Right ventricle myocardium superior (tissue), 1 donor: ENCODE data around the gene DHRS3. TPM values are rescaled to one million over a fixed set of nuclear protein-coding genes. Genes with fewer than 3 reads are reported as not detected.
"Not testable (repeated sequence)": the region's sequence is repeated elsewhere in the genome, so short reads cannot be mapped to it uniquely, and the experiment has no call there.

Experiments used
- ATAC-seq: fragments of 200-7000 bp; cut with Tn5 transposase; one replicate; pipeline ENCODE4 v1.9.1; 2020; ENCODE audit warnings: mild to moderate bottlenecking; ENCODE audit not compliant: poor library complexity
- DNase-seq: peaks from one replicate; pipeline ENCODE4 v3.0.0-alpha.2; 2020
- intact Hi-C: fragments of 100-400 bp; cut with DNase I; formaldehyde crosslinking; loops from one replicate; pipeline ENCODE4 v1.11.2; 2022
- total RNA-seq: library from RNA; stranded (reverse); fragmentation: NEBNext Ultra II Directional; extraction: Animal tissue kit (Norgen Biotek cat#: 25700); gene quantifications from one replicate; pipeline ENCODE4 v1.2.1, GENCODE V29; 2021
- donor health status: DM: no; HTN: yes; CAD: no; lungs with severe emphysema.

DHRS3 gene
- total RNA-seq, 1 donor from 2014 or later: 84.7 TPM

DNA sequence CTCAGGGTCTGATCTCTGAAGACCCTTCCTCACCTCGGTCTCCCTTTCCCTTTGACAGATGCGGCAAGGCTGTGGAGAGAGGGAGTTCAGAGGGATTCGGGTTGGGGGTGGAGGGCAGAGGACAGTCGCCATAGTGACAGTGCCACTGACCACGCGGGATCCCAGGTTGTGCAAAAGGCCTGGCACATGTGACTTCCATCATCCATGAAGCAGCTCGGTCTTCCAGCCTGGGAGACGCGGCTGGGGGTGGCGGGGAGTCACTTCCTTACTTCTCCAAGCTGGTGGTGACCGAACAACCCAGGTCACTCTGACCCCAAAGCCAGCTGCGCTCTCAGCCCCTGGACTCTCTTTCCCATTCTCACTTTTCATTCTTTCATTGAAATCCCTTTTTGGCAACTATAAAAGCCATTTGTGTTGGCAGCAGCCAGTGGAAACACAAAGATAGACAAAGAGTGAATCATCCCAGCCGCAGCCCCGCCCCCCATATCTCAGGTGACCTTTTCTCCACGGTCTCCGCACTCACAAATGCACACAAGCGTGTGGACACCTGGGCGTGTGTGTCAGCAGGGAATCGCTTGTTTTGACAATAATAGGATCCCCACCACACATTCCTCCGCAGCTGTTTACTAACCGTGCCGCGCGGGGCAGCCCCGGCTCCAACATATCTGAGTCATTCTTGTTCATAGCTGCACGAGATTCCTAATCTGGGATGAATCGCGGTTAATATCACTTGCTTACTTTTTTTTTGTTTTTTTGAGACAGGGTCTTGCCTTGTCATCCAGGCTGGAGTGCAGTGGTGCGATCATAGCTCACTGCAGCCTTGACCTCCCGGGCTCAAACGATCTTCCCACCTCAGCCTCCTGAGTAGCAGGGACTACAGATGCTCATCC is 68.3 kb downstream of the DHRS3 start:
- ATAC-seq (peak; percentile 13), DNase-seq (peak; percentile 80)
- intact Hi-C loops: no loop called here

DNA sequence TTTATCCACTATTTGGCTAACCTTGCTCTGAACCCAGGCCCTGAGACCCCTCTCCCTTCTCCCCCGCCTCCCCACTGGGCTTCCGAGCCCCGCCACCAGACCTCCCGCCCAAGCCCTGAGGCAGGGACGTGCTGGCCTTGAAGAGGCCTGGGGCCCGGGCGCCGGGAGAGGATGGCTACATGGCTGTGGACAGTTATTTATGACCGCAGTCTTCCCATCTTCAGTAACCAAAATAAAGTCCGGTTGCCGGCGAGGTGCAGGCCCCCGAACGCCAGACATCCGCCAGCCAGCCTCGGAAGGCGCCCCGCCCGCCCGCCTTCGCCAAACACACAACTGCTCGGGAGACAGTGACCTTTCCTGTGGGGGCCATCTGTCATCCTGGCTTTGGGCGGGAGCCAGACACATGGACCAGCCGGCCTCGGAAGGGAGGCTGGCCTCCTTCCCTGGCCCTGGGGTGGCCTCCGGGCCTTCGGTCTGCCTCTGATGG is 69.0 kb downstream of the DHRS3 start:
- peak; percentile 67 for DNase-seq
- ATAC-seq: peak; percentile 4
- intact Hi-C loops: no loop called here

DNA sequence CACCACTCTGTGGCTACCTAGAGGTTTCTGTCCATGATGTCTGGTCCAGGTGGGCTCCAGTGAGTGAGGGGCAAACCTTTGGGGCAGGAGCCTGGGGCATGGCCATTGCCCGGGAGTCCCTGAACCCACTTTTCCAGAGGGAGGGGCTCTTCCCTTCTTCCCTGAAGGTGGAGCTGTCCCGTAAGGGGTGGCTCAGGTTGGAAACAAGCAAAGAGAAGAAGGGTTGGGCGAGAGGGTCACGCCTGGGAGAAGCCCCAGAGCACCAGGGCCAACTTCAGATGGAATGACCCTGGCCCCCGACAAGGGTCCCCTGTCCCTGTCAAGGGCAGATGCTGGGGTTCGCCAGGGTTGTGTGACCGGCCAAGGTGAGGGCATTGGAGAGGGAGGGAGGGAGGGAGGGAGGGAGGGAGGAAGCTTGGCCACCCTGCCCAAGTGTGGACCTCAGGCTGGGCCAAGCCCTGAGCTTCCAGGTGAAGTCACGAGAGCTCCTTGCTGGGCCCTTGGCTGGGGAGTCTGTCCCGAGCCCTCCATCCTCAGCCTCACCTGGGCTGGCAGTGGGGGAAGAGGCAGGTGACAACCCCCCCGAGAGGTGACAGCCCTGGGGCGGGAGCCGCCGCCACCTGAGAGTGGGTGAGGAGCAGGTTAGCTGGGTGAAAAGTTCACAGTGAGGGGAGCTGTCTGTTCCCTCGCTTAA is 69.6 kb downstream of the DHRS3 start:
- no peak for DNase-seq
- intact Hi-C loops: no loop called here

DNA sequence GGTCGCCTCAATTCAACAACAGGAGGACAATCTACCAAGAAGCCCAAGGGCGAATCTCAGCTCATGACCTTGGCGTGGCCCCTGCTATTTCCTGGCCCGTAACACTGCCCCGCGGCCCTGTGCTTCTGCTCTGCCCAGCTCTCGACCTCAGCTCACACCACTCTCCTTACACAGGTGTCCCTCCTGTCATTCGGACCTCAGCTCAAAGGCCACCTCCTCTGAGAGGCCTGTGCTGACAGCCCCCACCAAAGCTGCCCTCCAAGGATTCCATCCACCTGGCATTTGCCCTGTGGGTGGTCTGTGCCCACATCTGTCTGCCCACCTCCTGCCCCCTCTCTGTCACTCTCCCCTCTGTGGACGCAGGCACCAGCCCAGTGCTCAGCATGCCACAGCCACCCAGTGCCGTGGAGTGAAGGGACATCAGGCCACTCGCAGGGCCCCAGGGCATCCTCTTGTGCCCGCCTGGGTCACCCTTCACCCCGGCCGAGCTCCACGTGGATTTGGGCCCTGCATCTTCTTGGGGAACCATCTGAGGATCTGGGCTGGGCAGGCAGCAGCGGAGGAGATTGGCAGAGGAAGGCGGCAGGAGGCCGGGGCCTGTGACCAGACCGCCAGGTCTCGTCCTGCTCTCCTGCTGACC is 70.3 kb downstream of the DHRS3 start:
- ATAC-seq (peak; percentile 3), DNase-seq (no peak)
- intact Hi-C loops: no loop called here

More for the DNA sequence above, 69.6 kb downstream of the DHRS3 start:
- no peak for ATAC-seq

DNA sequence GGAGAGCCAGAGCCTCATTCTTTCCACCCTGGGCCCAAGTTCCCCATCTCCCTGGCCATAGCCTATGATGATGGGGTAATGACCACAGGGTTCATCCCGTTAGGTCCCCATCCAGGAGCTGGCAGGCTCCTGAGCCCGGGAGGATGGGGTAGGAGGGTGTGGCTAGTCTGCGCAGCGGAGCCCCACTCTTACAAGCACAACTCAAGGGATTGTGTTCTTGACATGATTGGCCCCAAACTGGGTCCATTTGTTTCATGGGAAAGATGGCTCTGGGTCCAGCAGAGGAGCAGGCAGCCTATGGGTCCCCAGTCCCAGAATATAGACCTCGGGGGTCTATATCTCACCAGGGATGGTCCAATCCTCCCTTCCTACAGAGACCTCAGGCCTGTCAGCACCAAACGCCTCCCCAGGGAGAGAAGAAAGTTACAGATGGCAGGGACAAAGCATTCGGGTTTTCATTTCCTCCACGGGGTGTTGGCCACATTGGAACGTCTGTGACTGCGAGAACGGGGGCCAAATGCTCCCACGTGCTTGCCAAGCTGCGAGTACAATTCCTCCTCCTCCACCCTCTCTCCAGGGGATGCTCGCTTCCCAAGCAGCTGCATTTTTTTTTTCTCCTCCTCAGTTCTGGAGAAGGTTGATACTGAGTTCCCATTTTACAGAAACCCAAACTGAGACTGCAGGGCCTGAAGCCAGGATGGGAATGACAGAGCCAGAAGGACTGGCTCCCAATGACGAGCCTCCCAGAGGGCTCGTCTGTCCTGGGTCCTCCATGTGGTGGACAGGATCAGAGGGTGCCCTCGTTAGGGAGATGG is 71.0 kb downstream of the DHRS3 start:
- intact Hi-C loops: no loop called here
- ATAC-seq: peak; percentile 73
- DNase-seq: peak; percentile 90

DNA sequence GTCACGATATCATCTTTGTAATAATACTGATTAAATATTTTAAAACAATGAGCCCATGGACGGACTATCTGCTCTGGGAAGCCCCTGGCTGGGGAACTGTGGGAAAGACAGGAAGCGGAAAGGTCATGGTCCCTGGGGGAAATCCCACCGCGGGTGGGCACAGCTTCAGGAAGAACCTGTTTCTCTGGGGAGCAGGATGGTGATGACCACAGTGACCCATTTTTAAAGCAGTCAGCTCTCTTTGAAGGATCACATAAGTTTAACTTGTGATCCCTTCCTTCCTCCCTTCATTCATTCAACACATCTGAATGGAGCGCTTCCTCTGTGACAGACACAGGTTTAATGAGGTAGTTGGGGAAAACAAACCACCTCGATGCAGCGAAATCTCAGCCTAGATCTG is 73.0 kb downstream of the DHRS3 start:
- no peak for ATAC-seq
- no peak for DNase-seq
- intact Hi-C loops: no loop called here

DNA sequence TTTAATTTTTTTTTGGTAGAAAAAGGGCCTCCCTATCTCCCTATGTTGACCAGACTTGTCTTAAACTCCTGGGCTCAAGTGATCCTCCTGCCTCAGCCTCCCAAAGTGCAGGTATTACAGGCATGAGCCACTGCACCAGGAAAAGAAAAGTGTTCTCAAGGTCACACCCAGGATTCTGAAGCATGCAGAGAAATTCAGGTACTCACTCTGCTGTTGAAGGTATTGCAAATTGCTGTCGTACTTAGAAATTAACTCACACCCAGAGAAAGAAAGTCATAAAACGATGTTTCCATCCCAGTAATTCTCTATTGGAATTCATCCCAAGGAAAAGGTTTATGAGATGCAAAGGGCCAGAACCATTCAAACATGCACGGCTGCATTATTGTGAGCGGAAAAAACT is 73.7 kb downstream of the DHRS3 start:
- no peak for DNase-seq
- no peak for ATAC-seq
- intact Hi-C loops: no loop called here

DNA sequence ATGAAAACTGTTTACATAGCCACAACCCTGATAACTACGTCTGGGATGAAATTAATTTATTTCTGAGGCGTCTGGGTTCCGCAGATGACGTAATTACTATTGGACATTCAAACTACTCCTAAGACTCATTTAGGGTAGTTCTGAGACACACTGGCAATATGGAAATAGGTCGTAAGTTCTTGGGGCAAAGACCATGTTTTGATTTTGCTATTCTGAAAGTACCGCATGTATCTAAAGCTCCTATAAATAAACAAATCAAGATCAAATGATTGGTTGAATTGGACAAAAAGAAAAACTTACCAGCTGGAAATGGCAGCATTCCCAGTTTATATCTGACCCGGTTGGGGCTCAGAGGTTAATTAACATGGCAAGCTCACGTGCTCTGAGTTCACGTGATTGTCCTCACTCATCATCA is 74.3 kb downstream of the DHRS3 start:
- DNase-seq: no peak
- ATAC-seq: no peak
- intact Hi-C loops: no loop called here

DNA sequence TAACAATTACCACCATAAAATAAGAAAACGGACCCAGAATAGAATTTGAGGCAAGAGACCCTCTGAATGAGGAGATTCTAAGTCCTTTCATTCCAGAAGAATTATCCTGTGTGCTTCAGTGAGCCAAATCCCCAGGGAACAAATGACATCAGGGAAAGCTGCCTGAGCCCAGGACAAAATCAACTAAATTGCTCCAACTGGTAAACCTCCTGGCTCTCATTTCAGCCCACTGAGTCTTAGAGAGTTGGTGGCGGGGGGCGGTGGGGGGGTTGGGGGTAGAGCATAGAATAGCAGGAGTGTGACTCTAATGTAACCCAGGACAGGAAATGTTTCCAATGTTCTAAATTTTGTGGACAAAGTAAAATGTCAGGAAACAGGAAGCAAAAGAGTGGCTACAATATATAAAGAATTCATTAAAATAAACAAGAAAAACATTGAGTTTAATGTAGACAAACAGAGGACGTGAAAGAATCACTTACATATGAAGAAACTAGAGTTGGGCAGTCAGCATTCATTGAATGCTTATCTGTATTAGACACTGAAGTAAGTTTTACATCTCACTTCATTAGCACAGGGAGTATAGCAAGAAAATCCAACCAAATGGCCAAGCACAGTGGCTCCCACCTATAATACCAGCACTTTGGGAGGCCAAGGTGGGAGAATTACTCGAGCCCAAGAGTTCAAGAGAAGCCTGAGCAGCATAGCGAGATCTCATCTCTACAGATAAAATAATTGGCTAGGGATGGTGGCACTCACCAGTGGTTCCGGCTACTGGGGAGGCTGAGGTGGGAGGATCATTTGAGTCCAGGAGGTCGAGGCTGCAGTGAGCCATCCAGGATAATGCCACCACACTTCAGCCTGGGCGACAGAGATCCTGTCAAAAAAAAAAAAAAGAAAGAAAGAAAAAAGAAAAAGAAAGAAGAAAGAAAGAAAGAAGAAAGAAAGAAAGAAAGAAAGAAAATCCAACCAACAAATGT is 75.1 kb downstream of the DHRS3 start:
- intact Hi-C loops: no loop called here
- ATAC-seq: no peak
- no peak for DNase-seq

DNA sequence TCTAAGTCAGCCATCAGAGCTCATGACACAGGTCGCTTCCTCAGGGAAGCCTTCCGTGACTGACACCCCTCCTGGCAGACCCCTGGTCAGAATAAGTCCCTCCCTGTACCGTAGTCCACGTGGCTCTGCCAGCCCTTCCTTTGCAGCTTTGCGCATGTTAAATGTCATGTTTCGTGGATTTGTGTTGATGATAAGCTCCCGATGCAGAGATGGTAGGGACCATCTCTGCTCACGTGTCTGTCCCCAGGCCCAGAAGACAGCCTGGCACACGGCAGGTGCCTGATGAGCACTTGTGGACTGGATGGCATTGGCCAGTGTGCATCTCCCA is 75.9 kb downstream of the DHRS3 start:
- ATAC-seq (no peak), DNase-seq (no peak)
- intact Hi-C loops: no loop called here

DNA sequence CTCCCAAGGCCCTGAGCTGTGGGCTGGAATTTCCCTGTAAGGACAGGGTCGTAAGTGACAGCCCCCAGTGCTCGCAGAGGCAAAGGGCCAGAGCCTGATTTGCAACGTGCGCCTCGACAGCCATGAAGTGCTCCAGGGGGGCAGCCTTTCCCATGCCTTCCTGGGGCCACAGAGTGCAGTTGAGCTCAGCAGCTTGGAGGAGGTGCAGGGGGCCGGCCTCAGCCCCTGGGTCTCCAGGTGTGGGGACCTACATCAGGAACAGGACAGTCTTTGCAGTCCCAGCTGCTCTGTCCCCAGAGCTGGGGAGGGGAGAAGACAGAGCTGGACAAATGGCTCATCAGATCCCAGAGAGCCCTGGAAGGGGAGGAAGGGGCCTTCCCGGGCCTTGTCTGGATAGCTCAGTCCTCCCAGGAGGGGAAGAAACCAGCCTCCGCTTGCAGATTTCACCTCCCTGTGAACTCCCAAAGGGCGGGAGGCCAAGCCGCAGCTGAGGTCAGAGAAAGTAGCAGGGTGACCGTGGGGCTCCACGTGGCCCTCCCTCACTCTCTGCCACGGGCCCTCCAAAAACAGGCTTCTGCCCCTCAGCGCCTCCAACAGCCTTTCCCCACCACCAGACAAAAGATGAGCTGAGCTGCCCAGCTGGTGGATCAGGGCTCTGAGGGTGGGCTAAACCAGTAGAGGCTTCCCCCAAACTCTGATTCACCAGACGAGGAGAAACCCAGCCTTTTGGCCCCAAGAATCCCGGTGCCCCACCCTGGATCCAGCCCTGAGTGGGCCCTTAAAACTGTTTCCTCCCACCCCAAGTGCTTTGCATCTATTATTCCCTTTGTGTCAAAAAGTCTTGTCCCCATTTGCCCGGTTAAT is 76.5 kb downstream of the DHRS3 start:
- peak; percentile 21 for ATAC-seq
- intact Hi-C loops: no loop called here
- DNase-seq: peak; percentile 73

DNA sequence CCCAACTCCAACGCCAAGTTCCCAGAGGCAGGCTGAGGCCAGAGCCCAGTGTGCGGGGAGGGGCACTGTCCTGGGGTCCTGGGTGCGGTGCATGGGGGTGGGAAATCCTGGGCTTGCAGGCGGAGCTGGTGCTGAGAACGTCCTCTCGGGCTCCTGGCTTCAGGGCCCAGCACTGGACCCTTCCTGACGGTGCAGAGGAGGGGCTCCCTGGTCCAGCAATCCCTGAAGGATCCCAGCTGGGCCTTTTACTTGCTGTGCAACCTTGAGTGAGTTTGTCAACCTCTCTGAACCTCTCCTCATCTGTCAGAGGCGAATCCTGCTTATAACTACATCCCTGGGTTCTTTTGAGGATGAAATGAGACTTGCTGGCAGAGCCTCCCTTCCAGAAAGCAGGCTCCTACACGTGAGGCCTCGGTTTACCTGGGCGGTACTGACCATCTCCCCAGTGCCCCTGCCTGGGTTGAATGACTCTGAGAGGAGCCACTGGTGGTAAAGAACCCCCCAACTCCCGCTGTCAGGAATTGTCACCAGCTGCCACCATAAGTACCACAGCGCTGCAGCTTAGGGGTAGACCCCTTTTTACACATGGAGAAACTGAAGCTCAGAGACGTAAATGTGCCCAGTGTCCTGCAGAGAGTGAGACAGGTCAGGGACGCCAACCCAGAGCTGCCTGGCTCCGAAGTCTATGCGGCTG is 77.3 kb downstream of the DHRS3 start:
- intact Hi-C loops: no loop called here
- ATAC-seq (peak; percentile 2), DNase-seq (no peak)

DNA sequence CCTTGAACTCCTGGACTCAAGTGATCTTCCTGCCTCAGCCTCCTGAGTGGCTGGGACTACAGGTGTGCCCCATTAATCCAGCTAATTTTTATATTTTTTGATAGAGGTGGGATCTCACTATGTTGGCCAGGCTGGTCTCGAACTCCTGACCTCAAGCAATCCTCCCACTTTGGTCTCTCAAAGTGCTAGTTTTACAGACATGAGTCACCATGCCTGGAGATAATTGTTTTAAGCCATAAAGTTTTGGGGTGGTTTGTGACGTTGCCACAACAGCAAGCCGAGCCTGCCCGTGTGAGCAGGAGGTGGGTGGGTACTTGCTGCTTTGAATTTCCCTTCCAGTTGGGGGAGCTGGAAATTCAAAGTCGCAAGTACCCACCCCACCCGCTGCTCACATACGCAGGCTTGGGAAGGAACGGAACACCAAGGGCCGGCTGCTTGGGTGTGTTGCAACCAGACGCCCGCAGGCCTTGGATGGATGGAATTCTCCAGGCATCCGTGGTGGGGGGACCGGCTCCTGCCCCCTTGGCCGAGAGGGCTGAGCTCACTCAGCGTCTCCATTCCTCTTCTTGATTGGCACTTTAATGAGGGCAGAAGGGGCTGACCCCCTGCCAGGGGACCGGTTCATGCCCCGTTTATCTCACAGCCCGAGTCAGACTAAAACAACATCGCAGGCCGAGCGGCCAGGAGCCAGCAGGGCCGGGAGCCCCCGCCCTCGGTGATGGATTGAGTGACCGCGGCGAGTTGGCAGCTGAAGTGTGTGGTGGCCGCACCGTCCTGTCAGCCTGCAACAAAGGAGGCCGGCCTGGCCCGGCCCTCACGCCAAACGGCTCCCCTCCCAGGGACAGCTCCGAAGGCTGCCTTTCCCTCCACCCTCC is 78.1 kb downstream of the DHRS3 start:
- ATAC-seq: peak; percentile 90
- peak; percentile 90 for DNase-seq
- intact Hi-C loops: no loop called here

DNA sequence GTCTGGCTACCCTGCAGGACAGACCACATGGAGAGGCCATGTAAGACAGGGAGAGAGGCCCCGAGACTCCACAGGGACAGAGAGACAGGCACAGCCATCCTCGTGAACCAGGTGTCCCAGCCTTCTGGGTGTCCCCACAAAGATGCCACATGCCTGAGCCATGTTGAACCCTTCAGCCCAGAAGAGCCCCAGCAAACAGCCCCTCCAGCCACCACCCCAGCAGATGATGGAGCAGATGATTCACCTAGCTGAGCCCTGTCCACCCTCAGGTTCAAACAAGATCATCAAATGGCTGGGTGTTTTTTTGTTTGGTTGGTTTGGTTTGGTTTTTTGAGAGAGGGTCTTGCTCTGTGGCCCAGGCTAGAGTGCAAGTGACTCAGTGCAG is 78.7 kb downstream of the DHRS3 start:
- intact Hi-C loops: no loop called here
- no peak for DNase-seq
- no peak for ATAC-seq

DNA sequence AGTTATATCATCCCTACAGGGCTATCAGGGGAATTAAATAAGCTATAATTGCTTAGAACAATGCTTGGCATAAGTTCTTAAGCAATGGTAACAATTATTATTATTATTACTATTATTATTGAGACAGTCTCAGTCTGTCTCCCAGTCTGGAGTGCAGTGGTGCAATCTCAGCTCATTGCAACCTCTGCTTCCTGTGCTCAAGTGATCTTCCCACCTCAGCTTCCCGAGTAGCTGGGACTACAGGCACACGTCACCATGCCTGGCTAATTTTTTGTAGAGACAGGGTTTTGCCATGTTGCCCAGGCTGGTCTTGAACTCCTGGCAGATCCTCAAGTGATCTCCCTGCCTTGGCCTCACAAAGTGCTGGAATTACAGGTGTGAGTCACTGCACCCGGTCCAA is 79.5 kb downstream of the DHRS3 start:
- DNase-seq, intact Hi-C loops, ATAC-seq: not testable (repeated sequence)
